Measurements from ENCODE around the gene ATP6V0E1.

DNA sequence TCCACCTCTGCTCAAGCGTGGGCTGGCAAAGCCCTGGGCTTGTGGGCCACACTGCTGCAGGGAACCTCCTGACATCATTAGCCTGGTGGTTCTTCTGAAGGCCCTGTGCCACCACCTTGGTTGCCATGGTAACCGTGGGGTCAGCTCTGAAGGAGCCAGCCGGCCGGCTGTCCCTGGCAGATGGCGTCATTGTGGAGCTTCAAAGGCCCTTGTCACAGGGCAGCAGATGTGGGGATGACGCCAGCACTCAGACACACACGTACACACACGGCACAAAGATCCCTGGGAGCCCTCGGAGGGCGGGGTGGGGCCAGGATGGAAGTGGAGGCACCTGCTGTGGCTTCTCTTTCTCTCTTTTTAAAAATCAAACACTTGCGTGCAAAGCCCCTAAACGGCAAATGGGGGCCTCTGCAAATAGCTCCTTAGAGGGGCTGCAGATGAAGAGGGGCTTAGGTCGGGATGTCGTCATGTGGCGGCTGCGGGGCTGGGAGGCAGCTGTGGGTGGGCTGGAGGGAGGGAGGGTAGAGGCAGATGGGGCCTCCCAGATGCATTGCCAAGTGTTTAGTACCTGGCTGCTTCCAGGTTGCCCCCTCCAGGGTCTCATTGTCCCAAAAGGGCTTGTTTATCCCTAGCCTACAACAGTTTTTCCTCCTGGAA, 43.8 kb upstream of the ATP6V0E1 start:
- TF ChIP-seq, protein P1, sequence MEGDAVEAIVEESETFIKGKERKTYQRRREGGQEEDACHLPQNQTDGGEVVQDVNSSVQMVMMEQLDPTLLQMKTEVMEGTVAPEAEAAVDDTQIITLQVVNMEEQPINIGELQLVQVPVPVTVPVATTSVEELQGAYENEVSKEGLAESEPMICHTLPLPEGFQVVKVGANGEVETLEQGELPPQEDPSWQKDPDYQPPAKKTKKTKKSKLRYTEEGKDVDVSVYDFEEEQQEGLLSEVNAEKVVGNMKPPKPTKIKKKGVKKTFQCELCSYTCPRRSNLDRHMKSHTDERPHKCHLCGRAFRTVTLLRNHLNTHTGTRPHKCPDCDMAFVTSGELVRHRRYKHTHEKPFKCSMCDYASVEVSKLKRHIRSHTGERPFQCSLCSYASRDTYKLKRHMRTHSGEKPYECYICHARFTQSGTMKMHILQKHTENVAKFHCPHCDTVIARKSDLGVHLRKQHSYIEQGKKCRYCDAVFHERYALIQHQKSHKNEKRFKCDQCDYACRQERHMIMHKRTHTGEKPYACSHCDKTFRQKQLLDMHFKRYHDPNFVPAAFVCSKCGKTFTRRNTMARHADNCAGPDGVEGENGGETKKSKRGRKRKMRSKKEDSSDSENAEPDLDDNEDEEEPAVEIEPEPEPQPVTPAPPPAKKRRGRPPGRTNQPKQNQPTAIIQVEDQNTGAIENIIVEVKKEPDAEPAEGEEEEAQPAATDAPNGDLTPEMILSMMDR (IDR thresholded peaks at IDR 0.05; ENCODE audit: extremely low read depth in 1 of 2, insufficient read depth in 1 of 2, low read depth in 1 of 2, low read length in 2 of 2) = no peak
- no peak for TF ChIP-seq EZH2 (IDR thresholded peaks at IDR 0.05; ENCODE audit: borderline replicate concordance, low read depth, low read length, severe bottlenecking)
- no peak for TF ChIP-seq JUN (IDR thresholded peaks at IDR 0.05; ENCODE audit: borderline replicate concordance, insufficient read depth, insufficient read length, low read depth)
- TF ChIP-seq POLR2AphosphoS5 (IDR thresholded peaks at IDR 0.05; ENCODE audit: insufficient read depth, low read depth, low read length) = no peak
- TF ChIP-seq POLR2A (IDR thresholded peaks at IDR 0.05; ENCODE audit: low read depth, low read length) = no peak
- TF ChIP-seq, protein P2, sequence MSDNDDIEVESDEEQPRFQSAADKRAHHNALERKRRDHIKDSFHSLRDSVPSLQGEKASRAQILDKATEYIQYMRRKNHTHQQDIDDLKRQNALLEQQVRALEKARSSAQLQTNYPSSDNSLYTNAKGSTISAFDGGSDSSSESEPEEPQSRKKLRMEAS (IDR thresholded peaks at IDR 0.05; ENCODE audit: insufficient read depth, insufficient read length) = no peak
- TF ChIP-seq MYC (IDR thresholded peaks at IDR 0.05; ENCODE audit: low read depth, low read length) = no peak

Data from endothelial cell of umbilical vein (primary cell).